Measurements from ENCODE around the gene LYZ. TPM values are rescaled to one million over a fixed set of nuclear protein-coding genes. Genes with fewer than 3 reads are reported as not detected.

LYZ gene
- total and polyA plus RNA-seq, 2 donors (not counting 3 experiments of a cell fraction or from before 2014, with no cell fraction given) = not detected

DNA sequence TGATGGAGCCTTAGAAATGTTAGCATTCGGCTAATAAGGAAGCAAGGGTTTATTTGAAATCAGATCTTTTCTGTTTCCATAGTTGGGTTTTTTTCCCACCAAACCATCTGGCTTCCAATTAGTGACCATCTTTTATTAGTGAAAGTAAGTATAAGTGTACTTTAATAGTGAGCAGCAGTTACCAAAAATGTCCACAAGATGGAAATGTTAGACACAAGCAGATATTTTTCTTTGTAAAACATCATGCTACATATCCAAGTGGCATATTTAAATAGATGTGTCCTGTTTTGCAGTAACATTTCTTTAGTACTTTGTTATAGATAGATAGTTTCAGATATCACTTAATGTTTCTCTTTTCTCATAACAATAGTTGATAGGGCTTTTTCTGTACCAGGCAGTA, 40.2 kb downstream of the LYZ start:
- TF ChIP-seq CTCF (IDR thresholded peaks at IDR 0.05; ENCODE audit: extremely low read depth in 1 of 2, insufficient read depth in 1 of 2, low read depth in 1 of 2, low read length in 2 of 2) = peak; percentile 37 to 41
- TF ChIP-seq POLR2A (IDR thresholded peaks at IDR 0.05; ENCODE audit: low read depth, low read length) = no peak
- no peak for TF ChIP-seq MYC (IDR thresholded peaks at IDR 0.05; ENCODE audit: low read depth, low read length)
- TF ChIP-seq GATA2 (IDR thresholded peaks at IDR 0.05; ENCODE audit: insufficient read depth, insufficient read length, low read depth, low read length) = no peak
- TF ChIP-seq, protein P1, sequence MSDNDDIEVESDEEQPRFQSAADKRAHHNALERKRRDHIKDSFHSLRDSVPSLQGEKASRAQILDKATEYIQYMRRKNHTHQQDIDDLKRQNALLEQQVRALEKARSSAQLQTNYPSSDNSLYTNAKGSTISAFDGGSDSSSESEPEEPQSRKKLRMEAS (IDR thresholded peaks at IDR 0.05; ENCODE audit: insufficient read depth, insufficient read length) = no peak
- no peak for TF ChIP-seq FOS (IDR thresholded peaks at IDR 0.05; ENCODE audit: borderline replicate concordance, insufficient read depth, low read length)
- H3K79me2 ChIP-seq (ENCODE audit: control insufficient read depth, insufficient read depth, low read length) = no peaks in the 10 kb centered on the region
- peaks cover 0 to 2% of the 10 kb centered on the region in 2 experiments for H3K36me3 ChIP-seq (ENCODE audit: control insufficient read depth in 2 of 2, extremely low read depth in 1 of 2, insufficient read depth in 2 of 2, low read length in 2 of 2)
- no peak overlapping the region for H3K4me2 ChIP-seq (ENCODE audit: insufficient read depth, low read length)
- dilution Hi-C loops (cut with MboI; ENCODE audit: extremely low pct_ligation_motif_present, low sequenced_read_pairs) (loop anchor here (25.0 kb wide), 1 partner anchor 199 kb away; the partner anchor contains the start of gene CCT2), intact Hi-C loops (cut with micrococcal nuclease) (loop anchor here (1.0 to 5.0 kb wide), 5 partner anchors 27 to 251 kb away; partner anchors contain the start of genes CCT2 and FRS2)
- H3K9me1 ChIP-seq (replicated peaks; ENCODE audit: control insufficient read depth, extremely low read depth, insufficient read depth, low read length) = no peaks in the 10 kb centered on the region
- no peaks in the 10 kb centered on the region for H4K20me1 ChIP-seq (replicated peaks; ENCODE audit: control insufficient read depth, extremely low read depth, insufficient read depth, low read length)
- no peaks in the 10 kb centered on the region for H3K9me3 ChIP-seq (replicated peaks; ENCODE audit: control insufficient read depth, insufficient read depth, low read length)
- CTCF ChIA-PET = interaction anchor here (0.7 to 7.9 kb wide), 9 partner anchors 13 to 253 kb away, joined by 3 to 184 read pairs (median 3); partner anchors contain the start of gene CCT2
- H2AFZ ChIP-seq (ENCODE audit: low read depth, low read length) = no peak overlapping the region
- no peak overlapping the region for H3K9ac ChIP-seq (replicated peaks; ENCODE audit: extremely low read depth, insufficient read depth, low read length)
- peaks cover 6% of the 10 kb centered on the region for H3K4me1 ChIP-seq (ENCODE audit: control insufficient read depth, extremely low read depth, insufficient read depth, low read length)
- H3K27ac ChIP-seq (ENCODE audit: insufficient read depth, low read depth, low read length) = no peak overlapping the region
- peak; percentile 79 for DNase-seq (ENCODE audit: low read depth, low spot score)
- H3K4me3 ChIP-seq (replicated peaks in 1 of 3; ENCODE audit: insufficient read depth in 1 of 3, low read depth in 1 of 3, low read length in 3 of 3) = no peak overlapping the region
- peak; percentile 82 for FAIRE-seq
- BruUV-seq (replicated peaks) = no TSS peak
- POLR2A ChIA-PET = no interaction called here
- H3K27me3 ChIP-seq (ENCODE audit: control insufficient read depth in 2 of 2, insufficient read depth in 2 of 2, low read length in 2 of 2) = no peaks in the 10 kb centered on the region
